Muscle of leg (tissue), 16 donors: ENCODE measurements around the gene EOLA1. TPM values are rescaled to one million over a fixed set of nuclear protein-coding genes. Genes with fewer than 3 reads are reported as not detected.

Experiments used
- DNase-seq: peaks from one replicate; pipeline ENCODE4 v3.0.0; 2013
- H3K27ac ChIP-seq: one replicate; pipeline ENCODE4 v1.5.1; 2013; ENCODE audit warnings: mild to moderate bottlenecking, low read length, control low read depth
- H3K27me3 ChIP-seq: one replicate; pipeline ENCODE4 v1.6.1; 2013; ENCODE audit warnings: low read length; ENCODE audit not compliant: control insufficient read depth, insufficient read depth
- H3K36me3 ChIP-seq: one replicate; pipeline ENCODE4 v1.6.1; 2013; ENCODE audit warnings: low read length; ENCODE audit not compliant: control insufficient read depth, insufficient read depth
- H3K4me1 ChIP-seq: one replicate; pipeline ENCODE4 v1.6.1; 2013; ENCODE audit warnings: low read length; ENCODE audit not compliant: control insufficient read depth, insufficient read depth
- H3K4me3 ChIP-seq: one replicate; pipeline ENCODE4 v1.5.1; 2013; ENCODE audit warnings: low read length, control low read depth
- H3K9me3 ChIP-seq: replicated peaks from 2 replicates; pipeline ENCODE4 v1.6.1; 2013; ENCODE audit warnings: low read depth, low read length; ENCODE audit not compliant: control insufficient read depth
- WGBS: methylation state at CpG from one replicate; pipeline ENCODE4 v1.1.5; 2013; ENCODE audit warnings: missing lambda C conversion rate; ENCODE audit not compliant: insufficient coverage; 5-methylcytosine and 5-hydroxymethylcytosine counted together
- long read RNA-seq, 11 donors: transcript quantifications; one replicate each; lab custom pipeline, GENCODE V29; 2026
- polyA plus RNA-seq, 8 donors: library from polyadenylated mRNA; unstranded; fragments of 120-200 nt; gene quantifications; one replicate each; pipeline versions ENCODE4 v1.2.1 to v1.2.3, GENCODE V29; 2013; ENCODE audit warnings: inconsistent platforms in 1 of 8, low replicate concordance in 1 of 8; ENCODE audit not compliant: insufficient read length in 8 of 8, insufficient read depth in 1 of 8
- total RNA-seq: library from RNA; stranded (reverse); fragments of 120-200 nt; gene quantifications from one replicate; pipeline ENCODE4 v1.2.4, GENCODE V29; 2013

Gene EOLA1
- 19.9 TPM for total RNA-seq
- 10 to 100 TPM; 20.1 to 26.3 (median 22.4) TPM for polyA plus RNA-seq
- long read RNA-seq, donor 1, partial matches to known transcripts = 0 of 1 reads
- long read RNA-seq, donor 1, other reads (novel, unspliced or antisense) = 0 of 1 reads
- long read RNA-seq, donor 2, partial matches to known transcripts = 0 of 1 reads
- long read RNA-seq, donor 2, other reads (novel, unspliced or antisense) = 0 of 1 reads
- long read RNA-seq, donor 3, partial matches to known transcripts = 0 of 4 reads
- long read RNA-seq, donor 3, other reads (novel, unspliced or antisense) = 0 of 4 reads
- long read RNA-seq, donor 4, partial matches to known transcripts = 0 of 3 reads
- long read RNA-seq, donor 4, other reads (novel, unspliced or antisense) = 0 of 3 reads
- long read RNA-seq, donor 5, partial matches to known transcripts = 0 of 9 reads
- long read RNA-seq, donor 5, other reads (novel, unspliced or antisense) = 0 of 9 reads
- long read RNA-seq, donor 6, partial matches to known transcripts = 0 of 9 reads
- long read RNA-seq, donor 6, other reads (novel, unspliced or antisense) = 0 of 9 reads
- long read RNA-seq, donor 7, partial matches to known transcripts = 0 of 5 reads
- long read RNA-seq, donor 7, other reads (novel, unspliced or antisense) = 0 of 5 reads
- long read RNA-seq, donor 8, partial matches to known transcripts = 0 of 6 reads
- long read RNA-seq, donor 8, other reads (novel, unspliced or antisense) = 0 of 6 reads
- long read RNA-seq, donor 9, partial matches to known transcripts = 0 of 5 reads
- long read RNA-seq, donor 9, other reads (novel, unspliced or antisense) = 0 of 5 reads
- long read RNA-seq, donor 10, transcript CXorf40A-204 (5 exons, 1,403 nt) = major isoform, 8 of 8 reads
- long read RNA-seq, donor 10, partial matches to known transcripts = 0 of 8 reads
- long read RNA-seq, donor 10, other reads (novel, unspliced or antisense) = 0 of 8 reads
- long read RNA-seq, donor 11, partial matches to known transcripts = 0 of 4 reads
- long read RNA-seq, donor 11, other reads (novel, unspliced or antisense) = 0 of 4 reads

- peak within 1 kb of the TSS; percentile 59 for H3K4me3 ChIP-seq
- peak within 1 kb of the TSS; percentile 98 for H3K27ac ChIP-seq
- 42% methylated on average over 70 of the region's 71 CpGs for WGBS
- no peaks in the 10 kb centered on the region for H3K9me3 ChIP-seq
- peak; percentile 96 for DNase-seq
- H3K36me3 ChIP-seq = peaks cover under 1% of the 10 kb centered on the region
- H3K27me3 ChIP-seq = peaks cover under 1% of the 10 kb centered on the region
- H3K4me1 ChIP-seq = peaks cover 8% of the 10 kb centered on the region
Measured at GRCh38 chrX:149540621-149541520, at the start of gene EOLA1. EOLA1 (plus strand) TSS chrX:149541012; CDS start chrX:149545631, 4,619 bp downstream.

- Histone ChIP-seq H3K4me1 (peaks cover 12% of the 10 kb centered on the region), H3K9me3 (no peaks in the 10 kb centered on the region), H3K4me3 (no peak overlapping the region), H3K27ac (no peak overlapping the region), H3K36me3 (peaks cover 41% of the 10 kb centered on the region), H3K27me3 (no peaks in the 10 kb centered on the region)
- 42% methylated on average over 2 of the region's 2 CpGs for WGBS
- DNase-seq = no peak
Measured at GRCh38 chrX:149491812-149492211, 49.0 kb upstream of the EOLA1 start.

GRCh38 chrX:149493567-149494562 lies 46.9 kb upstream of the EOLA1 start:
- H3K27ac ChIP-seq = peak overlapping the region; percentile 20
- H3K9me3 ChIP-seq = no peaks in the 10 kb centered on the region
- 68% methylated on average over 9 of the region's 13 CpGs for WGBS
- peaks cover 43% of the 10 kb centered on the region for H3K36me3 ChIP-seq
- H3K4me3 ChIP-seq = no peak overlapping the region
- peaks cover 9% of the 10 kb centered on the region for H3K4me1 ChIP-seq
- H3K27me3 ChIP-seq = no peaks in the 10 kb centered on the region
- no peak for DNase-seq

GRCh38 chrX:149494844-149495565 lies 45.8 kb upstream of the EOLA1 start:
- H3K9me3 ChIP-seq = no peaks in the 10 kb centered on the region
- DNase-seq = no peak
- peaks cover 8% of the 10 kb centered on the region for H3K4me1 ChIP-seq
- WGBS = 67% methylated on average over 2 of the region's 4 CpGs
- H3K36me3 ChIP-seq = peaks cover 42% of the 10 kb centered on the region
- peaks cover 2% of the 10 kb centered on the region for H3K27me3 ChIP-seq
- H3K27ac ChIP-seq = no peak overlapping the region
- H3K4me3 ChIP-seq = no peak overlapping the region

GRCh38 chrX:149495573-149496071 lies 45.2 kb upstream of the EOLA1 start:
- Histone ChIP-seq H3K27ac (no peak overlapping the region), H3K9me3 (no peaks in the 10 kb centered on the region), H3K4me3 (no peak overlapping the region), H3K27me3 (peaks cover 3% of the 10 kb centered on the region), H3K36me3 (peaks cover 40% of the 10 kb centered on the region), H3K4me1 (peaks cover 8% of the 10 kb centered on the region)
- 73% methylated on average over 3 of the region's 5 CpGs for WGBS
- no peak for DNase-seq

- no CpG with 5 or more reads among the region's 1 CpG for WGBS
- peaks cover 37% of the 10 kb centered on the region for H3K36me3 ChIP-seq
Measured at GRCh38 chrX:149497054-149497453, 43.8 kb upstream of the EOLA1 start.

GRCh38 chrX:149497626-149498025 lies 43.2 kb upstream of the EOLA1 start:
- Histone ChIP-seq H3K27ac (no peak overlapping the region), H3K9me3 (no peaks in the 10 kb centered on the region), H3K4me3 (no peak overlapping the region), H3K27me3 (peaks cover 7% of the 10 kb centered on the region), H3K36me3 (peaks cover 33% of the 10 kb centered on the region), H3K4me1 (peaks cover 8% of the 10 kb centered on the region)
- no peak for DNase-seq
- whole genome bisulfite sequencing = 17% methylated on average over 1 of the region's 2 CpGs

More at GRCh38 chrX:149497054-149497453, 43.8 kb upstream of the EOLA1 start:
- no peak for DNase-seq
- H3K27me3 ChIP-seq = peaks cover 7% of the 10 kb centered on the region
- H3K9me3 ChIP-seq = no peaks in the 10 kb centered on the region
- H3K4me3 ChIP-seq = no peak overlapping the region
- no peak overlapping the region for H3K27ac ChIP-seq
- H3K4me1 ChIP-seq = peaks cover 8% of the 10 kb centered on the region

- Histone ChIP-seq H3K27me3 (peaks cover 7% of the 10 kb centered on the region), H3K4me3 (no peak overlapping the region), H3K36me3 (peaks cover 26% of the 10 kb centered on the region), H3K9me3 (no peaks in the 10 kb centered on the region), H3K27ac (no peak overlapping the region), H3K4me1 (peaks cover 3% of the 10 kb centered on the region)
- WGBS = no CpG with 5 or more reads among the region's 4 CpGs
- no peak for DNase-seq
Measured at GRCh38 chrX:149498767-149499166, 42.0 kb upstream of the EOLA1 start.
